Measurements from ENCODE around the gene SOX5. TPM values are rescaled to one million over a fixed set of nuclear protein-coding genes. Genes with fewer than 3 reads are reported as not detected.
"Not testable (repeated sequence)": the region's sequence is repeated elsewhere in the genome, so short reads cannot be mapped to it uniquely, and the experiment has no call there.

The SOX5 gene
- polyA plus RNA-seq, 4 donors = 6.2 to 8.6 (median 7.7) TPM

DNA sequence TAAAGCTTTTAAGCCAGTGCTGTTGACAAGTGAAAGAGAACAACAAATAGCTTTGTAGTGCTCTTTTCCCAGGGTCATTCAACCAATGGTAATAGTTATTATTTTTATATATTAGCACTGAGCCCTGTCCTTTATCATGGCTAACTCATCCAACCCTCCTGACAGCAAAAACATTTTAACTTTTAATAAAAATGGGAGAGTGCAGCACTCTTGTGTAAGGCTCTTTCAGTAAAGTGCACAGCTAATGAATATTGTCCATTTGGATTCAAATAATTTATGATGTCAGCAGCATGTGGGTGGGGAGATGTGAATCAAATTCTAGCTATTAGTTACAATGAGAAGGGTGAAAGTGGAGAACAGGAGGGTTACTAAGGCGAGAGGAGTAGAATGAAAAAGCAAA is 185.7 kb downstream of the SOX5 start:
- no peak for DNase-seq (ENCODE audit: low read depth in 4 of 4, low spot score in 2 of 4)

DNA sequence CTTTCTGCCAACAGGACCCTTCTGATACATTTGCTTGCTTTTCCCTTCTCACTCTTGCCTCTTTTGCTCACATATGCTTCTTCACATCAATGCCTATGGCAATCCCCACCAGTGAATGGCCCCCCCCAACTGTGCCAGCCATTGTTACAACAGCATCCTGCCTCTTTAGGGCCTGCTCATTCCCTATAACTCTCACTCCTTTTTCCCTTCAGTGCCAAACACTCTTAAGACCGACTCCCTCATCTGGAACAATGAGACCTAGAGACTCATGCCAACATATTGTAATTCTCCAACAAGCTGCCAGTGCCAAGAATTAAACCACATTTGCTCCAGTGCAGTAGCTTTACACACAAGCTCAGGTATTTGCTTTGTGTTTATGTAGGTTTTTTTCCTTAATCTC is 189.0 kb downstream of the SOX5 start:
- DNase-seq (ENCODE audit: low read depth in 4 of 4, low spot score in 2 of 4) = no peak

DNA sequence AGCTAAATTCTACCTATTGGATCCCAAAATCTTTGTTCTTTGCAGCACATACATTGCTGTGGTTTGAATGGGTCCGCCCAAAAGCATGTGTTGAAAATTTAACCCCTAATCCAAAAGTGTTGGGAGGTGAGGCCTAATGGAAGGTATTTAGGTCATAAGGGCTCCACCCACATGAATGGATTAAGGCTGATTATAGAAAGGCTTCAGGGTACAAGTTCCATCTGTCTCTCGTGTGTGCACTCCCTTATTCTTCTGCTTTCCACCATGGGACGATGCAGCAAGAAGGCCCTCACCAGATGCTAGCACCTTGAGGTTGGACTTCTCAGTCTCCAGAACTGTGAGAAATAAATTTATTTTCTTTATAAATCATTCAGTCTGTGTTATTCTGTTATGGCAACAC is 190.9 kb downstream of the SOX5 start:
- DNase-seq (ENCODE audit: low read depth in 4 of 4, low spot score in 2 of 4) = no peak

- DNase-seq (ENCODE audit: low read depth in 4 of 4, low spot score in 2 of 4) = no peak
These were observed 191.9 kb downstream of the SOX5 start for GRCh38 chr12:23757541-23757962.

DNA sequence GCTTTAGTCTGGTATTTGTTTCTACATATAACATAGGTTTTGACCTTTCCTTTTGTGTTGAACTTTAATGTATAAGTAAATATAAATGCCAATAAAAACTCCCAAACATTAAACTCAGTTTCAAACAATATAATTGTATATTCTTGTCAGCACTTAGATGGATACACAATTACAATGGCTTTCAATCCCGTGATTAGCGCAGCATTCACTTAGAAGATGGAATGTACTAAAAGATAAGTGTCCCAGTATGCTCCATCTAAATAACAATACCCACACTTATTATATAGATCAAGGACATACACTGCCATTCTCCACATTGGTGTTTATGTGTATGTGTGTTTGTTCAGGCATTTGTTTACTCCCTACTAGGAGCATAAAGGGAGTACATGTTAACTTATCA is 193.1 kb downstream of the SOX5 start:
- no peak for DNase-seq (ENCODE audit: low read depth in 4 of 4, low spot score in 2 of 4)

DNA sequence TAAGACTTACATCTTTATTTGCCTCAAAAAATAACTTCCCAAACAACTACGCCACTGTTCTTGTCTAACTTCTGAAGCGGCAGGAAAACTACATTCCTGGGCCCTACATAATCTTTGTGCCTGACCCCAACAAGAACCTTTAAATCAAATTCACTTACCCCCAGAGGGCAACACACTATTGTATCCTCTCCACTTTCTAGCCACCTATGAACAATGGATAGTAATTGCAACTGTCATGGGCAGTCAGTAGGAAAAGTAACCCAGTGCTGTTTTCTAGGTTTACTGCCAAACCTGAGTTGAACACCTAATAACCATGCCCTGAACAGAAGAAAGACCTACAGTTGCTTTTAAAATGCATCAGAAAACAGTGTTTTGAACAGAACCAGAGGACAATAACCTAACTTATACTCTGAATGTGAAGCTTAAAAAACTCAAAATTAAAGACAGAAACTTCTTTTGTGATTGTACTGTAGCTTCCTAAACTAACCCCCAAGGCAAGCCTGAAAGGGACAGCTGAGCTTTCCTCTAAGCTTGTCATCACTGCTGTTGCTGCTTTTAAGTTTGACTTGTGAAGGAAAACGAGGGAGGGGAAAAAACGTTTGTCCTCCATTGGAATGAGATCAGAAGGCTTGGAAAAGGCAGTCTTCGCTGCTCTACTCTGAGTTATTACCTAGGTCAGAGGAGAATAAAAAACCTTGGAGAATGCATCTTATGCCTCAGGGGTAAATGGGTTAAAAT is 195.7 kb downstream of the SOX5 start:
- DNase-seq (ENCODE audit: low read depth in 4 of 4, low spot score in 2 of 4) = no peak

GRCh38 chr12:23752245-23752644 is 197.2 kb downstream of the SOX5 start:
- no peak for DNase-seq (ENCODE audit: low read depth in 4 of 4, low spot score in 2 of 4)

DNA sequence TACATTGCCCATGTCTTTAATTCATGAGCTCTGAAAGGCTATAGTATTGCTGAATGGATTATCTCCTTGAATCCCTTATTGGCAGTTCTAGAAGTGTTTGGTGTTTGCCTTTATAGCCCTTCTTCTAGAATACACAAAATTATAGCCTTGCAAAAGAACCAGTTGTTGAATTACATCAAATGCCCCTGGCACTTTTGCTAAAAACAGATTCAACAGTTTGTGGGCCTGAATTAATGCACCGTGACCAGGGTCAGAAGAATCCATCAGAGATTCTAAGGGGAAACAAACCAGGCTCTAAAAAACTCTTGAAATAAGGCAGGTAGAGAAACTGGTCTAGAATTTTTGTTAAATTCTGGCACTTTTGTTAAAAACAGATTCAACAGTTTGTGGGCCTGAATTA is 197.8 kb downstream of the SOX5 start:
- no peak for DNase-seq (ENCODE audit: low read depth in 4 of 4, low spot score in 2 of 4)

GRCh38 chr12:23750923-23751322 is 198.5 kb downstream of the SOX5 start:
- no peak for DNase-seq (ENCODE audit: low read depth in 4 of 4, low spot score in 2 of 4)

- DNase-seq (ENCODE audit: low read depth in 4 of 4, low spot score in 2 of 4) = no peak
These were observed 204.8 kb downstream of the SOX5 start for GRCh38 chr12:23744696-23745095.

DNA sequence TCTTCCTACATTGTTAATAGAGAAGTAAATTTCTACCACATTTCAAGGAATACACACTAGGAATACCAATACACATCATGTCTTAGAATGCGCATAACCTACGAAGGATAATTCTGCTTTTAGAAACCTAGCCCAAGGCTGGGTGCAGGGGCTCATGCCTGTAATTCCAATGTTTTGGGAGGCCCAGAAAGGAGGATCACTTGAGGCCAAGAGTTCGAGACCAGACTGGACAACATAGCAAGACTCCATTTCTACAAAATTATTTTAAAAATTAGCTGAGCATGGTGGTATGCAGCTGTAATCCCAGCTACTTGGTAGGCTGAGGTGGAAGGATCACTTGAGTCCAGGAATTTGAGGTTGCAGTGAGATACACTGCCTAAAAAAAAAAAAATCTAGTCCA is 206.9 kb downstream of the SOX5 start:
- DNase-seq (ENCODE audit: low read depth in 4 of 4, low spot score in 2 of 4) = no peak

DNA sequence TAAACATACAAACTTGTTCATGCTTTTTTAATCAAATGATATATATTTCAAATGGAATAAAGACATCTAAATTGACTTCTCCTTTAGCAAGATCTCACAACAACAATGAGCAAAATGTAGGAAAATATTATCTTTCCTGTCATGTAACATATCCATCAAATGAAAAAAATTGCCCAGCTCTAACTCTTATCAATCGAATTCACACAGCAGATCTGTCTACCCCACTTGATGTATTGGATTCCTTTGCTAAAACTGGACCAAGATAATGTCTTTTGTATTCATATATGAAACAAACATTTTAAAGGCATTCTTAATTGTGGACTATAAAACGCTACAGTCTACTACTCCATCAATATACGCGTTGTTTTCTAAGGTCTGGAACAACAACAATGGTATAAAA is 218.0 kb downstream of the SOX5 start:
- DNase-seq (ENCODE audit: low read depth in 4 of 4, low spot score in 2 of 4) = no peak

DNA sequence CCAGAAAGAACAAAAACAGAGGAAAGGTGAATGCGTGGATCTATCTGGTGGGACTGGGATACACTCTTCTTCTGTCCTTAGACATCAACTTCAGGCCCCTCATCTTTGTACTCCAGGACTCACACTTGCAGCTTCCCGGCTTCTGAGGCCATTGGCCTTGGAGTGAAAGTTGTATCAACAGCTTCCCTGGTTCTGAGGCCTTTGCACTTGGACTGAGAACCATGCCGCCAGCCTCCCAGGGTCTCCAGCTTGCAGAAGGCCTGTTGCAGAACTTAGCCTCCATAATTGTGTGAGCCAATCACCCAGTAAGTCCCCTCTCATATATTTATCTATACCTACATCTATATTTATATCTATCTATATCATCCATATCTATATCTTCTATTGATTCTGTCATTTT is 218.4 kb downstream of the SOX5 start:
- no peak for DNase-seq (ENCODE audit: low read depth in 4 of 4, low spot score in 2 of 4)

DNA sequence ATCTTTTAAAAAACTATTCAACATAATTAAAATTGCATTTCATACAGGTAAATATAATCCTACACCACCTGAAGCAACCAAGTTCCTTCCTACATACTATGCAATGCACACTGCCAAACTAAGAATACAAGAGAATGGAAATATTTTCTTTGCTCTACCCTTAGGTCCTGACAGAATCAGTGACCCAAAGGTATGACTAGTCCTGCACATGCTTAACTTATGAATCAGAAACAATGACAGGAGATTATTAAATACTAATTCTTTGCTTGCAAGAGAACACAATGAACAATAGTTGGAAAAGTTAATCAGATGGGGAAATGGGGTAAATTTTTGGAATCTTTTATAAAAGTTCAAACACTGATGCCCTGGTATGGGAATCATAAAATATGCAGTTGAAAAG is 220.1 kb downstream of the SOX5 start:
- no peak for DNase-seq (ENCODE audit: low read depth in 4 of 4, low spot score in 2 of 4)

DNA sequence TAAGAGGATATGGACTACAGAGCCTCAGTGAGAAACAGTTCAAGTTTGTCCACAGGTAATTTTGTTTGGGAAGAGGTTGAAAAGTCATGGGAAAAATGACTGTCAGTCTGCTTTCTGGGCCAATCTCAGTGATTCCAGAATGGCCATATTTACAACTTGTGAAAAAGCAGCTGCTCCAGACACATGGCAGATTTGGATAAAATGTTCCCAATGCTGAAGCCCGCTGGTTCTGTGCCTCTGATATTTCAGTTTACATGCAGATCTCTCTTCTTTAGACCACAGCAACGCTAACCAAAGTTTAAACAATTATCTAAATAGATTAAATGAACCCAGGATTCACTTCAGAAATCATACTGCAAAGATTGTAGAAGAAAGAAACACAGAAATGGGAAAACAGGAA is 222.8 kb downstream of the SOX5 start:
- no peak for DNase-seq (ENCODE audit: low read depth in 4 of 4, low spot score in 2 of 4)

- DNase-seq (ENCODE audit: low read depth in 4 of 4, low spot score in 2 of 4) = no peak
These were observed 226.8 kb downstream of the SOX5 start for GRCh38 chr12:23722655-23723054.

DNA sequence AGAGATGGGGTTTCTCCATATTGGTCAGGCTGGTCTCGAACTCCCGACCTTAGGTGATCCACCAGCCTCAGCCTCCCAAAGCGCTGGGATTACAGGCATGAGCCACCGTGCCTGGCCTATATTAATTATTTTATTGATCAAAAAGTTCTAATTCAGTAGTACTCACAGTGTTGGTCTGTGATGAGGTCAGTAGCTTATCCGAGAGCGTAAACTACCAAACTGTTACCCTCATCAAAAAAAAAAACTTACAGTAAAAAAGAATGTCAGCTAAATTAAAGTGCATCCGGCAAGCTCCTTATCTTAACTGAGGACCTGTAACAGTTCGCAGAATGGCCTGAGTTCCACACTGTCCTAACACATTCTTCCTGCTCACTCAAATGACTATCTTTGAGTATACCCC is 228.2 kb downstream of the SOX5 start:
- DNase-seq (ENCODE audit: low read depth in 4 of 4, low spot score in 2 of 4) = no peak

DNA sequence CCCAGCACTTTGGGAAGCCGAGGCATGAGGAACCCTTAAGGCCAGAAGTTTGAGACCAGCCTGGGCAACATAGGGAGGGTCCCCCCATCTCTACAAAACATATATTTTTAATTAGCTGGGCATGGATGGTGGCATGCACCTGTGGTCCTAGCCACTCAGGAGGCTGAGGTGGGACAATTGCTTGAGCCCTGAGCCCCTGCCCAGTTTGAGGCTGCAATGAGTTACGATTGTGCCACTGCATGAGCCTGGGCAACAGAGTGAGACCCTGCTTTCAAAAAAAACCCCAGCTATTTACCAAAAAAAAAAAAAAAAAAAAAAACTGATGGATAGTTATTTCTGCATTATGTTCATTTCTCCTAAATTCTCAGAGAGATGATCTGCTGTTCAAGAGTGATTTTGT is 230.0 kb downstream of the SOX5 start:
- DNase-seq (ENCODE audit: low read depth in 4 of 4, low spot score in 2 of 4) = no peak

GRCh38 chr12:23710361-23710760 is 239.1 kb downstream of the SOX5 start:
- DNase-seq (ENCODE audit: low read depth in 4 of 4, low spot score in 2 of 4) = not testable (repeated sequence)

DNA sequence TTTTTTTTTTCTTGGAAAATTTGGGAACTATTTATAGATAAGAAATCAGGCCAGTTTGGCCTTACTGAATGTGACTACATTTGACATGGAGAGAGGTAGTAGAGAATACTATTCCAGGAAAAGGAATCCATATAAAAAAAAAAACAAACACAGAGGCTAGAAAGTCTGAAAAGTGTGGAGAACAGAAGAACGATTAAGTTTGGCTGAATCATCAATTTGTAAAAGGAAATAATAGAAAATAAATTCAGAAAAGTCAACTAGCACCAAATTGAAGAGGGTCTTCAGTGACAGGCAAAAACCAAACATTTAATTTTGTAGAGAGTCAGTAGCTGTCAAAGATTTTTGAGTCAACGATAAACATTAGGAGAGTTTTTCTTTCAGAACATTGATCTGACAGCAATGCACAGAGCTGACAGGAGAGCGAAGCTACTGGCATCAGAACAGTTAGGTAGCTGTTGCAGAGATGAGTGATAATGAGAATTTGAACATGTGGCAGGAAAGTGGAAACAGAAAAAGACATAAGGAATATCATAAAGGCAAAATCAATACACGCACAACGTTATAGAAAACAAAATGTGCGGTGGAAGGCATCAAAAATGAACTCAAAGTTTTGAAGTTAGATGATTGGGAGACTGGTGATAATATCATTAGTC is 241.2 kb downstream of the SOX5 start:
- DNase-seq (ENCODE audit: low read depth in 4 of 4, low spot score in 2 of 4) = no peak

GRCh38 chr12:23707270-23707669 is 242.2 kb downstream of the SOX5 start:
- no peak for DNase-seq (ENCODE audit: low read depth in 4 of 4, low spot score in 2 of 4)
